Measurements from ENCODE around the gene CIP2A. TPM values are rescaled to one million over a fixed set of nuclear protein-coding genes. Genes with fewer than 3 reads are reported as not detected.

The CIP2A gene
- polyA plus RNA-seq, 2 of the 4 experiments (the other 2 are of a cell fraction) = 30.7 to 31.8 TPM

DNA sequence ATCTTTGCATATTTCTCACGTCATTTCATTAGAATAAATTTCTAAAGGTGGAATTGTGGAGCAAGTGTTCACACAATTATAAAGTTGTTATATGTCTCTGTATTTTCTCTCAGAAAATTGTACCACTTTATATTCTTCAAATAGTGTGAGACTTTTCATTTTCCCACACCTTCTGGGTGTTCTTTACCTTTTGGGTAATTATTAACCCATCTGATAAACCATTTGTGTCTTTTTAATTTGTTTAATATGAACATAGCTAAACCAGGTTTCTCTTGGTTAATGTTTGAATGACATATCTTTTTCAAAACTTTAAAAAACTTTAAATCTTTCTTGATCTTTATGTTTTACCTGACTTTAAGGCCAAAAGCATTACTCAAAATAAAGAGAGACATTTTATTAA is 40.7 kb upstream of the CIP2A start:
- CTCF ChIA-PET = no interaction called here

DNA sequence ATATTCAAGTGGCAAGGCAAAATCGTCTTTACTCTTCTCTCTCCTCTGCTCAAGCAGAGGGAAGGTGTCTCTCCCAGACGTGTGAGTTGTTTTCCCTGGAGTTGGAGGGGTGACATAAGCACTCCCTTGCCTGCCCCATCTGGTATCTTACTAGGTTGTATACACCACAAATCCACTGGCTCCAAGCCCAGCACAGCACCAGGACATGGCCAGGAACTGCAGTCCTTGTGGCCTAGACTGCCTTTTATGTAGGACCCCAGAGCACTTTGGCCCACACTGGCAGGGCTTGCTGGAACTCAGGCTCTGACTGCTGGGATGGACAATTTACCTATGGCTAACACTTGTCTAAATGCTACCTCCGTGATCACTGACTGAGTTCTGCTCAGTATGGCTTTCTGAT is 34.3 kb upstream of the CIP2A start:
- no peak overlapping the region for H3K4me3 ChIP-seq
- 81% methylated on average over 3 of the region's 3 CpGs for WGBS (ENCODE audit: missing lambda C conversion rate)
- FAIRE-seq (no peak), DNase-seq (ENCODE audit: low read depth in 1 of 2, low spot score in 1 of 2) (no peak), ATAC-seq (peak in 1 of 2 experiments; percentile 13; a peak in 2 of 6 replicates)
- POLR2A ChIA-PET = no interaction called here
- H3K27ac ChIP-seq = no peak overlapping the region
- no peaks in the 10 kb centered on the region for H3K4me1 ChIP-seq
- CTCF ChIA-PET = no interaction called here
- no peaks in the 10 kb centered on the region for H3K9me3 ChIP-seq
- no peak overlapping the region for H3K4me2 ChIP-seq
- TF ChIP-seq, protein P1, sequence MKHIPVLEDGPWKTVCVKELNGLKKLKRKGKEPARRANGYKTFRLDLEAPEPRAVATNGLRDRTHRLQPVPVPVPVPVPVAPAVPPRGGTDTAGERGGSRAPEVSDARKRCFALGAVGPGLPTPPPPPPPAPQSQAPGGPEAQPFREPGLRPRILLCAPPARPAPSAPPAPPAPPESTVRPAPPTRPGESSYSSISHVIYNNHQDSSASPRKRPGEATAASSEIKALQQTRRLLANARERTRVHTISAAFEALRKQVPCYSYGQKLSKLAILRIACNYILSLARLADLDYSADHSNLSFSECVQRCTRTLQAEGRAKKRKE (CRISPR knock-in tag; IDR thresholded peaks at IDR 0.05; ENCODE audit: low read depth) = no peak
- TF ChIP-seq CBX8 (IDR thresholded peaks at IDR 0.05) (no peak), CHD2 (IDR thresholded peaks at IDR 0.05; ENCODE audit: low read length, partially characterized antibody) (no peak), RARB (CRISPR knock-in tag; IDR thresholded peaks at IDR 0.05) (no peak), PBX3 (IDR thresholded peaks at IDR 0.05) (no peak), MYC (IDR thresholded peaks at IDR 0.05; ENCODE audit: borderline replicate concordance, low read length) (no peak), CBX2 (IDR thresholded peaks at IDR 0.05; ENCODE audit: borderline replicate concordance, low read depth) (no peak), CEBPB (IDR thresholded peaks at IDR 0.05) (no peak), SREBF2 (IDR thresholded peaks at IDR 0.05) (no peak)
- TF ChIP-seq, protein P2, sequence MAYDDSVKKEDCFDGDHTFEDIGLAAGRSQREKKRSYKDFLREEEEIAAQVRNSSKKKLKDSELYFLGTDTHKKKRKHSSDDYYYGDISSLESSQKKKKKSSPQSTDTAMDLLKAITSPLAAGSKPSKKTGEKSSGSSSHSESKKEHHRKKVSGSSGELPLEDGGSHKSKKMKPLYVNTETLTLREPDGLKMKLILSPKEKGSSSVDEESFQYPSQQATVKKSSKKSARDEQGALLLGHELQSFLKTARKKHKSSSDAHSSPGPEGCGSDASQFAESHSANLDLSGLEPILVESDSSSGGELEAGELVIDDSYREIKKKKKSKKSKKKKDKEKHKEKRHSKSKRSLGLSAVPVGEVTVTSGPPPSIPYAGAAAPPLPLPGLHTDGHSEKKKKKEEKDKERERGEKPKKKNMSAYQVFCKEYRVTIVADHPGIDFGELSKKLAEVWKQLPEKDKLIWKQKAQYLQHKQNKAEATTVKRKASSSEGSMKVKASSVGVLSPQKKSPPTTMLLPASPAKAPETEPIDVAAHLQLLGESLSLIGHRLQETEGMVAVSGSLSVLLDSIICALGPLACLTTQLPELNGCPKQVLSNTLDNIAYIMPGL (CRISPR knock-in tag; IDR thresholded peaks at IDR 0.05; ENCODE audit: borderline replicate concordance) = no peak

More for the DNA sequence above, 40.7 kb upstream of the CIP2A start:
- no peak for ATAC-seq
- no peak for FAIRE-seq
- H3K4me1 ChIP-seq = no peaks in the 10 kb centered on the region
- WGBS (ENCODE audit: missing lambda C conversion rate) = 92% methylated on average over 1 of the region's 1 CpG
- no peaks in the 10 kb centered on the region for H3K9me3 ChIP-seq
- no peak overlapping the region for H3K4me2 ChIP-seq
- no peak overlapping the region for H3K4me3 ChIP-seq
- no peak for TF ChIP-seq EHMT2 (IDR thresholded peaks at IDR 0.05; ENCODE audit: low read depth)
- TF ChIP-seq, protein P3, sequence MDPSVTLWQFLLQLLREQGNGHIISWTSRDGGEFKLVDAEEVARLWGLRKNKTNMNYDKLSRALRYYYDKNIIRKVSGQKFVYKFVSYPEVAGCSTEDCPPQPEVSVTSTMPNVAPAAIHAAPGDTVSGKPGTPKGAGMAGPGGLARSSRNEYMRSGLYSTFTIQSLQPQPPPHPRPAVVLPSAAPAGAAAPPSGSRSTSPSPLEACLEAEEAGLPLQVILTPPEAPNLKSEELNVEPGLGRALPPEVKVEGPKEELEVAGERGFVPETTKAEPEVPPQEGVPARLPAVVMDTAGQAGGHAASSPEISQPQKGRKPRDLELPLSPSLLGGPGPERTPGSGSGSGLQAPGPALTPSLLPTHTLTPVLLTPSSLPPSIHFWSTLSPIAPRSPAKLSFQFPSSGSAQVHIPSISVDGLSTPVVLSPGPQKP (IDR thresholded peaks at IDR 0.05; ENCODE audit: low read depth, low read length) = no peak
- no peak for TF ChIP-seq TP53 (CRISPR knock-in tag; IDR thresholded peaks at IDR 0.05)
- no peak for TF ChIP-seq PHF8 (IDR thresholded peaks at IDR 0.05; ENCODE audit: borderline replicate concordance, low read depth)
- TF ChIP-seq PBX3 (IDR thresholded peaks at IDR 0.05) = no peak
- TF ChIP-seq, protein P2 (CRISPR knock-in tag; IDR thresholded peaks at IDR 0.05; ENCODE audit: borderline replicate concordance) = no peak
- TF ChIP-seq FOSB (CRISPR knock-in tag; IDR thresholded peaks at IDR 0.05) = no peak
- no peak for TF ChIP-seq RARB (CRISPR knock-in tag; IDR thresholded peaks at IDR 0.05)
- TF ChIP-seq, protein P4, sequence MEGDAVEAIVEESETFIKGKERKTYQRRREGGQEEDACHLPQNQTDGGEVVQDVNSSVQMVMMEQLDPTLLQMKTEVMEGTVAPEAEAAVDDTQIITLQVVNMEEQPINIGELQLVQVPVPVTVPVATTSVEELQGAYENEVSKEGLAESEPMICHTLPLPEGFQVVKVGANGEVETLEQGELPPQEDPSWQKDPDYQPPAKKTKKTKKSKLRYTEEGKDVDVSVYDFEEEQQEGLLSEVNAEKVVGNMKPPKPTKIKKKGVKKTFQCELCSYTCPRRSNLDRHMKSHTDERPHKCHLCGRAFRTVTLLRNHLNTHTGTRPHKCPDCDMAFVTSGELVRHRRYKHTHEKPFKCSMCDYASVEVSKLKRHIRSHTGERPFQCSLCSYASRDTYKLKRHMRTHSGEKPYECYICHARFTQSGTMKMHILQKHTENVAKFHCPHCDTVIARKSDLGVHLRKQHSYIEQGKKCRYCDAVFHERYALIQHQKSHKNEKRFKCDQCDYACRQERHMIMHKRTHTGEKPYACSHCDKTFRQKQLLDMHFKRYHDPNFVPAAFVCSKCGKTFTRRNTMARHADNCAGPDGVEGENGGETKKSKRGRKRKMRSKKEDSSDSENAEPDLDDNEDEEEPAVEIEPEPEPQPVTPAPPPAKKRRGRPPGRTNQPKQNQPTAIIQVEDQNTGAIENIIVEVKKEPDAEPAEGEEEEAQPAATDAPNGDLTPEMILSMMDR (IDR thresholded peaks at IDR 0.05) = no peak
- no peak for TF ChIP-seq HOXA7 (CRISPR knock-in tag; IDR thresholded peaks at IDR 0.05)
- no peak for TF ChIP-seq RCOR1 (IDR thresholded peaks at IDR 0.05; ENCODE audit: low read depth, low read length)
- TF ChIP-seq BHLHE40 (IDR thresholded peaks at IDR 0.05; ENCODE audit: low read depth, low read length) = no peak
- TF ChIP-seq JUNB (IDR thresholded peaks at IDR 0.05) = no peak
- no peak for TF ChIP-seq E2F6 (IDR thresholded peaks at IDR 0.05; ENCODE audit: borderline replicate concordance, low read depth)
- DNase-seq (ENCODE audit: low read depth in 1 of 2, low spot score in 1 of 2) = no peak
- H3K27ac ChIP-seq = no peak overlapping the region
- POLR2A ChIA-PET = no interaction called here

All from A549 (cell line).